Mesenchymal stem cell (in vitro differentiated cells and primary cell): ENCODE measurements around the gene NOP9. TPM values are rescaled to one million over a fixed set of nuclear protein-coding genes. Genes with fewer than 3 reads are reported as not detected.

Source experiments
- DNase-seq: peaks from one replicate; pipeline ENCODE4 v3.0.0-alpha.2; 2013
- H2AFZ ChIP-seq: one replicate; pipeline ENCODE4 v1.6.1; 2013; ENCODE audit warnings: low read depth, mild to moderate bottlenecking, control low read depth, inconsistent platforms, low read length, moderate library complexity
- H2AK5ac ChIP-seq: 2 replicates; pipeline ENCODE4 v1.6.1; 2013; ENCODE audit warnings: low read length, moderate library complexity, mild to moderate bottlenecking, inconsistent platforms; ENCODE audit not compliant: severe bottlenecking
- H2BK120ac ChIP-seq: one replicate; pipeline ENCODE4 v1.6.1; 2013; ENCODE audit warnings: low read depth, mild to moderate bottlenecking, inconsistent platforms, low read length, moderate library complexity
- H2BK12ac ChIP-seq, 2 experiments: one replicate each; pipeline ENCODE4 v1.6.1; 2013; ENCODE audit warnings: inconsistent platforms in 2 of 2, low read length in 2 of 2, mild to moderate bottlenecking in 2 of 2, moderate library complexity in 2 of 2, control low read depth in 1 of 2
- H2BK15ac ChIP-seq: one replicate; pipeline ENCODE4 v1.6.1; 2013; ENCODE audit warnings: mild to moderate bottlenecking, low read depth, inconsistent platforms; ENCODE audit not compliant: poor library complexity, severe bottlenecking
- H2BK5ac ChIP-seq: 2 replicates; pipeline ENCODE4 v1.6.1; 2013; ENCODE audit warnings: low read depth, mild to moderate bottlenecking, low read length, control low read depth, inconsistent platforms; ENCODE audit not compliant: poor library complexity, severe bottlenecking
- H3K14ac ChIP-seq, 2 experiments: one replicate each; pipeline ENCODE4 v1.6.1; 2013; ENCODE audit warnings: inconsistent platforms in 2 of 2, low read length in 2 of 2, control low read depth in 1 of 2, mild to moderate bottlenecking in 1 of 2, moderate library complexity in 1 of 2
- H3K18ac ChIP-seq, 2 experiments: one replicate each; pipeline ENCODE4 v1.6.1; 2013; ENCODE audit warnings: inconsistent platforms in 2 of 2, low read length in 2 of 2, control low read depth in 1 of 2, low read depth in 1 of 2, mild to moderate bottlenecking in 1 of 2
- H3K23ac ChIP-seq, 2 experiments: one replicate each; pipeline ENCODE4 v1.6.1; 2013; ENCODE audit warnings: inconsistent platforms in 2 of 2, low read length in 2 of 2, mild to moderate bottlenecking in 2 of 2, moderate library complexity in 2 of 2, control low read depth in 1 of 2
- H3K27ac ChIP-seq: 2 replicates; pipeline ENCODE4 v1.5.1; 2013; ENCODE audit warnings: mild to moderate bottlenecking, moderate library complexity, low read length, control low read depth, inconsistent platforms; ENCODE audit not compliant: poor library complexity, severe bottlenecking
- H3K27me3 ChIP-seq, 2 experiments: 2 replicates each; pipeline versions ENCODE4 v1.6.1 to v1.7.0; 2013; ENCODE audit warnings: low read length in 2 of 2, mild to moderate bottlenecking in 2 of 2, moderate library complexity in 2 of 2, control low read depth in 1 of 2, inconsistent platforms in 1 of 2; ENCODE audit not compliant: control insufficient read depth in 1 of 2, insufficient read depth in 1 of 2
- H3K36me3 ChIP-seq, 2 experiments: 2 replicates each; pipeline versions ENCODE4 v1.6.1 to v1.7.0; 2013; ENCODE audit warnings: low read length in 2 of 2, control low read depth in 1 of 2, inconsistent platforms in 1 of 2, low read depth in 1 of 2, mild to moderate bottlenecking in 1 of 2; ENCODE audit not compliant: insufficient read depth in 2 of 2, control insufficient read depth in 1 of 2
- H3K4ac ChIP-seq, 2 experiments: one replicate each; pipeline ENCODE4 v1.6.1; 2013; ENCODE audit warnings: inconsistent platforms in 2 of 2, low read length in 2 of 2, mild to moderate bottlenecking in 2 of 2, moderate library complexity in 2 of 2, control low read depth in 1 of 2, low read depth in 1 of 2
- H3K4me1 ChIP-seq: 2 replicates; pipeline ENCODE4 v1.6.1; 2013; ENCODE audit warnings: low read depth, low read length, control low read depth; ENCODE audit not compliant: control insufficient read depth, insufficient read depth
- H3K4me2 ChIP-seq: 2 replicates; pipeline ENCODE4 v1.6.1; 2013; ENCODE audit warnings: low read length, mild to moderate bottlenecking, inconsistent platforms; ENCODE audit not compliant: poor library complexity, severe bottlenecking
- H3K4me3 ChIP-seq, 2 experiments: 2 replicates each; pipeline versions ENCODE4 v1.5.1 to v1.7.0; 2013; ENCODE audit warnings: low read length in 2 of 2, mild to moderate bottlenecking in 2 of 2, control low read depth in 1 of 2, low read depth in 1 of 2; ENCODE audit not compliant: insufficient read depth in 1 of 2
- H3K79me1 ChIP-seq: replicated peaks from 2 replicates; pipeline ENCODE4 v1.6.1; 2013; ENCODE audit warnings: mild to moderate bottlenecking, control low read depth, low read length, inconsistent platforms; ENCODE audit not compliant: poor library complexity, severe bottlenecking
- H3K9ac ChIP-seq: 2 replicates; pipeline ENCODE4 v1.7.0; 2013; ENCODE audit warnings: mild to moderate bottlenecking, low read length, moderate library complexity
- H3K9me3 ChIP-seq: 2 replicates; pipeline ENCODE4 v1.7.0; 2013; ENCODE audit warnings: mild to moderate bottlenecking, low read length; ENCODE audit not compliant: control insufficient read depth
- H4K8ac ChIP-seq: one replicate; pipeline ENCODE4 v1.6.1; 2013; ENCODE audit warnings: inconsistent platforms, mild to moderate bottlenecking, low read length, moderate library complexity
- H4K91ac ChIP-seq: one replicate; pipeline ENCODE4 v1.6.1; 2013; ENCODE audit warnings: mild to moderate bottlenecking, low read length, inconsistent platforms
- WGBS: methylation state at CpG from one replicate; pipeline ENCODE4 v1.1.7; 2013; ENCODE audit warnings: mixed read lengths; 5-methylcytosine and 5-hydroxymethylcytosine counted together
- polyA plus RNA-seq, 2 experiments: library from polyadenylated mRNA; stranded (reverse); fragments of 200-250 nt; gene quantifications; one replicate each; pipeline ENCODE4 v1.2.3, GENCODE V29; 2013

The NOP9 gene
- polyA plus RNA-seq (2013, experiment 1 of 2): 8.0 TPM
- polyA plus RNA-seq (2013, experiment 2 of 2): 7.6 TPM

GRCh38 chr14:24299255-24300191, at the start of gene NOP9, which contains the start of gene DHRS1:
Gene NOP9 (plus strand): TSS chr14:24299850. CDS start chr14:24299955, 105 bp downstream.
Gene DHRS1 (minus strand): TSS chr14:24299780. CDS start chr14:24299106, 674 bp downstream.
- no peak within 1 kb of the TSS for H2BK15ac ChIP-seq
- H3K4me3 ChIP-seq: peak within 1 kb of the TSS; percentile 90 to 99
- H3K9me3 ChIP-seq: no peaks in the 10 kb centered on the region
- peak within 1 kb of the TSS; percentile 33 for H3K27ac ChIP-seq
- H4K91ac ChIP-seq: no peak within 1 kb of the TSS
- peaks cover 37% of the 10 kb centered on the region for H3K79me1 ChIP-seq
- H2AFZ ChIP-seq: peak within 1 kb of the TSS; percentile 85
- H4K8ac ChIP-seq: peak within 1 kb of the TSS; percentile 78
- peak within 1 kb of the TSS in 1 of 2 experiments; percentile 92 for H3K4ac ChIP-seq
- peak; percentile 90 for DNase-seq
- peak within 1 kb of the TSS; percentile 4 to 87 for H3K18ac ChIP-seq
- H2BK120ac ChIP-seq: no peak within 1 kb of the TSS
- peak within 1 kb of the TSS; percentile 95 for H3K9ac ChIP-seq
- peak within 1 kb of the TSS; percentile 76 for H3K4me2 ChIP-seq
- peaks cover 17% of the 10 kb centered on the region for H3K4me1 ChIP-seq
- H3K23ac ChIP-seq: peak within 1 kb of the TSS in 1 of 2 experiments; percentile 70
- H3K27me3 ChIP-seq: no peaks in the 10 kb centered on the region
- 2% methylated on average over 73 of the region's 75 CpGs for WGBS
- no peak within 1 kb of the TSS for H2BK5ac ChIP-seq
- no peak within 1 kb of the TSS for H2BK12ac ChIP-seq
- H2AK5ac ChIP-seq: no peak within 1 kb of the TSS
- peaks cover 33 to 52% of the 10 kb centered on the region in 2 experiments for H3K36me3 ChIP-seq
- peak within 1 kb of the TSS in 1 of 2 experiments; percentile 94 for H3K14ac ChIP-seq

- Histone ChIP-seq H2BK12ac (no peak overlapping the region), H3K36me3 (peaks cover 13 to 20% of the 10 kb centered on the region in 2 experiments), H3K9me3 (no peaks in the 10 kb centered on the region), H2BK120ac (no peak overlapping the region), H3K4ac (no peak overlapping the region), H4K8ac (no peak overlapping the region), H3K27me3 (no peaks in the 10 kb centered on the region), H3K23ac (no peak overlapping the region), H2AK5ac (no peak overlapping the region), H4K91ac (no peak overlapping the region), H2BK5ac (no peak overlapping the region), H3K9ac (no peak overlapping the region), H3K27ac (no peak overlapping the region), H2AFZ (no peak overlapping the region), H3K4me3 (no peak overlapping the region), H3K18ac (no peak overlapping the region), H3K14ac (no peak overlapping the region), H2BK15ac (no peak overlapping the region), H3K4me2 (no peak overlapping the region), H3K4me1 (peaks cover 8% of the 10 kb centered on the region), H3K79me1 (no peaks in the 10 kb centered on the region)
- WGBS: 71% methylated on average over 4 of the region's 4 CpGs
- no peak for DNase-seq
These were observed 49.3 kb upstream of the NOP9 start for GRCh38 chr14:24250354-24250753.

- H2AFZ ChIP-seq: no peak overlapping the region
- H2BK15ac ChIP-seq: no peak overlapping the region
- no peak overlapping the region for H2AK5ac ChIP-seq
- no peak overlapping the region for H2BK12ac ChIP-seq
- no peak overlapping the region for H3K9ac ChIP-seq
- H4K91ac ChIP-seq: no peak overlapping the region
- WGBS: 73% methylated on average over 1 of the region's 1 CpG
- H3K79me1 ChIP-seq: no peaks in the 10 kb centered on the region
- H2BK120ac ChIP-seq: no peak overlapping the region
- no peak overlapping the region for H3K23ac ChIP-seq
- no peak overlapping the region for H2BK5ac ChIP-seq
- no peaks in the 10 kb centered on the region for H3K9me3 ChIP-seq
- H3K4me3 ChIP-seq: no peak overlapping the region
- H4K8ac ChIP-seq: no peak overlapping the region
- H3K18ac ChIP-seq: no peak overlapping the region
- no peak overlapping the region for H3K4ac ChIP-seq
- no peak overlapping the region for H3K14ac ChIP-seq
- H3K4me2 ChIP-seq: no peak overlapping the region
- H3K27me3 ChIP-seq: no peaks in the 10 kb centered on the region
- H3K36me3 ChIP-seq: peaks cover 18 to 22% of the 10 kb centered on the region in 2 experiments
- no peak overlapping the region for H3K27ac ChIP-seq
- peak; percentile 78 for DNase-seq
- H3K4me1 ChIP-seq: peaks cover 8% of the 10 kb centered on the region
These were observed 47.8 kb upstream of the NOP9 start for GRCh38 chr14:24251880-24252288.
